NCI-H2196 (cell line): ENCODE data around the gene RNPS1.
A peak's percentile ranks its signal among the peaks of the same experiment; 100 is the strongest.

Experiments
- DNase-seq: peaks from one replicate; lab custom pipeline; 2025; ENCODE audit not compliant: unreplicated experiment; lab: John Stamatoyannopoulos, UW

The RNPS1 gene

DNA sequence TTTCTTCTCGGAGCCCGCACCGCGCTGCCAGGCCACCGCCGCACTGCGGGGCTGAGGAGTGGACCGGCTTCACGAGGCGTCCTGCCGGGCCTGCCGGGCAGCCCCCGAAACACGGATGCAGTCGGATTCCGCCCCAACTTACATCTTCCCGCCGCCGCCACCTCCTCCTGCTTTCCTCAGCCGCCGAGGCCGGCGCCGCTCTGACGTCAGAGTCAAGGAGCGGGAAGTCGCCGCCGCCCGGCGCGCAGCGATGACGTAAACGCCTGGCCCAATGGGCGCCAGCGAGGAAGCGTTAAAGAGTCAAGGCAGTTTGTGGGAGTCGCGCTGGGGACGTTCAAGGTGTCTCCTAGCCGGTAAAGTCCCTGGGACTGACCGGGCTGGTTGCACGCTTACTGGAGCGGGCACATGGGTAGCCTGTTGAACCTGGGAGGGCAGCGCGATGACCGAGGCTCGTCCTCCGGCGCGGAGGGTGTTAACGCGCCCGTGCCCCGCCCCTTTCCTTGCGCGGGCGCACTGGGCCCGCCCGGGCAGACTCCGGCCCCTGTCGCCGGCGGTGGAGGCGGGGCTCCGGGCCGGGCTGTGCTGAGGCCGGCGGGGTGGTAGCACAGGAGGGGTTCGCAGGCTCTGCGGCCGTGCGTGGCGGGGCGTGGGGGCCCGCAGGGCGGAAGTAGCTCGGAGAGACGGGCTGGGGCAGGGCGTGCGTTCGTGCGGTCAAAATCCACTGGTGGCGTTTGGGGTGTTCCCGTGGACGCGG lies at the start of gene RNPS1:
Gene RNPS1, minus strand, starts transcription at position 214 of the 754 bp plus-strand sequence. CDS start 3,483 bp downstream, outside the sequence.
- peak; percentile 98 for DNase-seq

- no peak for DNase-seq
Measured at GRCh38 chr16:2317231-2318020, 49.5 kb upstream of the RNPS1 start.

DNA sequence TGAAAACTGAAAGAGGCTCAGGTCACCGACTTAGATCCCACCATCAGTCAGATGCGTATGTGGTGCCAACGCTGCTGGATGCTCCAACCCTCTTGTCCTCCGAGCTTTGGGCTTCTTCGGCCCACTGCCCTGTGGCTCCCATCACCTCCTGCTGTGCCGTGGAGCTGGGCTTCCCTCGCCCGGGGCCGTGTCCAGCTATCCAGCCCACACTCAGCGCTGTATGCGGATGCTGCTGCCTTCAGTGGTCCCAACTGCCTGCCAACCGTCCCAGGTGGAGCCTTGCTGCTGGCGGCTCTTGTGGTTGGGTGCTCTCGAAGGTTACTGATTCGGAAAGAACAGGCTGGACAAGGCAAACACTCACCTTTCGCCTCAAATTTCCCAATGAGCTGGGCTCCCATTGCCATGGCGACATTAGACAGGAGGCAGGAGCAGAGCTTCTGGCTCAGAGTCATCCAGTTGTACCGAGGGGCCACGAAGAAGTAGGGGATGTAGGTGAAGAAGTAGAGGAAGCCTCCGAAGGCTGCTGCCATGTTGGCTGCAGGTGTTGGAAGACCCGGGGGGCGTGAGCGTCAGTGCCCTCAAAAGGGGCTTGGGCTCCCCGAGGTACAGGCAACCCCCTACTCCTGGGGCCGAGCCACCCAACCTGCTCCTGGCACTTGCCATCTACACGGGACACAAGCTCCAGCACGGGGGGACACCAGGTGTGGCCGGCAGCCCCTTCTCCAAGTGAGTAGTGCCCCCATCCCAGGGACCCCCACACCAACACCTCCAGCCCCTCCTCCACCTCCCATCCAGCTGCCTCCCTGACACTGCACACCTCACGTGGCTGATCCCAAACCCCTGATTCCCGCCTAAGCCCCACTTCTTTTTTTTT lies 40.4 kb upstream of the RNPS1 start:
- no peak for DNase-seq

GRCh38 chr16:2299915-2300192 lies 31.9 kb upstream of the RNPS1 start:
- DNase-seq = no peak

- no peak for DNase-seq
Measured at GRCh38 chr16:2299121-2299914, 31.4 kb upstream of the RNPS1 start.

DNA sequence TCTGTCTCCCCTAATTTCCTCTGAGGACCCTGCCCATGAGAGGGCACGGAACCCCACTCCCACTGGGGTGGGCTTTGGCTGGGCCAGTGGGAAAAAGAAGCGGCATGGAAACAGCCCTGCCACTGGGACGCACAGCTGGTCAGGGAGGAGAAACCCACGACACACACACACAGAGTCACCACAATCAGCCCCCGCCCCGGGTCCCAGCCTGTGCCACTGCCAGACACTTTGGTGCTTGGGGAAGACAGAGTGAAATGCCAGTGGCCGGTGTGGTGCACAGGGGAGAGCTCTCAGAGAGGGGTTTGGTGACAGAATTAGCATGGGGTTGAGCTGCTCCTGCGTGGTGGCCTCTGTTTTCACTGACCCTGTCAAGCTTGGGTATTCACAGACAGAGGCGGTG lies 30.7 kb upstream of the RNPS1 start:
- DNase-seq = no peak

DNA sequence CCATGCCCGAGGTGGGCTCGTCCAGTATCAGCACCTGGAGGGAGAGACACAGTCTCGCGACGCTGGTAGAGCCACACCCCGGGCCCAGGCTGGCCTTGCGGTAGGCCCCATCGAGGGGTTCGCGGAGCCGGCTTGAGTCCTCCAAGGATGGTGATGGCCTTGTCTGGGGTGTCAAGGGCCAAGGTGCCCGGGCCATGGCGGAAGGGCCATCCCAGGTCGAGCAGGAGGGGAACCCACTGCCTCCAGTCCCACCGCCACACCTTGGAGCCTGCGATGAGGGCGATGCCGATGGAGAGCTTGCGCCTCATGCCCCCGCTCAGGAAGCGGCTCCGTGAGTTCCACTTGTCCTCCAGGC lies 29.6 kb upstream of the RNPS1 start:
- no peak for DNase-seq

DNA sequence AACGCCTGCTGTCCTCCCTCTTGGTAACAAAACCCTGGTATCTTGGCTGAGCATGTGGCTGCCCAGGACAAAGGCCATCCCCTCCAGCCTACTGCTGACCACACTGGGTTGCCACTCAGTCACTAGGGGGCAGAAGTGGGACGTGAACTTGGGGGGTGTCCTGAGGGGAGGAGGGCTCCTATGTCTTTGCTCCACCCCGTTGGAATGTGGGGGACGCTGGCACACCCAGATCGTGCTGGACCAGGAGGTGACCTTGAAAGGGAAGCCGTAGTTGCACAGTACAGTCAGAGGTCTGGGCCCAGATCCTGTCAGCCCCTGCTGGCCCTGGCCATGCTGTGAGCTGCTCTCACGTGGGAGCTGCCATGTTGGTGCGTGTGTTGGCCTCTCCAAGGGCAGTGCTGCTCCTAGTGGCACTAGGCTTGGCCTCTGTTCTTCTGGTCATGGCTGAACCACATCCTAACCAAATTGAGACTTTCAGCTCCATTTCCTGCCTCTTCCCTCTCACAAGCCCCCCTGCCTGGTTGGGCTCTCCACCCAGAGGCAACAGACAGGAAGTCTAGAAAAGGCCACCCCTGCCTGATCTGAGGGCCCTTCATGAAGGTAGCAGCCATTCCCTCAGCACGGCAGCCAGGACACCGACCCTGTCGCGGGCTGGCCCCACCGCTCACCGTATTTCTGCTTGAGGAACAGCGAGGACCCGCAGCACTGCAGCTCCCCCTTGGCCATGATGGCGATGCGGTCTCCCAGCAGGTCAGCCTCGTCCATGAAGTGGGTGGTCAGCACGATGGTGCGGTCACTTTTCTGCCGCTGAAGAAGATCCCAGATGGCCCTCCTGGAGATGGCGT lies 29.0 kb upstream of the RNPS1 start:
- DNase-seq = peak; percentile 16

DNA sequence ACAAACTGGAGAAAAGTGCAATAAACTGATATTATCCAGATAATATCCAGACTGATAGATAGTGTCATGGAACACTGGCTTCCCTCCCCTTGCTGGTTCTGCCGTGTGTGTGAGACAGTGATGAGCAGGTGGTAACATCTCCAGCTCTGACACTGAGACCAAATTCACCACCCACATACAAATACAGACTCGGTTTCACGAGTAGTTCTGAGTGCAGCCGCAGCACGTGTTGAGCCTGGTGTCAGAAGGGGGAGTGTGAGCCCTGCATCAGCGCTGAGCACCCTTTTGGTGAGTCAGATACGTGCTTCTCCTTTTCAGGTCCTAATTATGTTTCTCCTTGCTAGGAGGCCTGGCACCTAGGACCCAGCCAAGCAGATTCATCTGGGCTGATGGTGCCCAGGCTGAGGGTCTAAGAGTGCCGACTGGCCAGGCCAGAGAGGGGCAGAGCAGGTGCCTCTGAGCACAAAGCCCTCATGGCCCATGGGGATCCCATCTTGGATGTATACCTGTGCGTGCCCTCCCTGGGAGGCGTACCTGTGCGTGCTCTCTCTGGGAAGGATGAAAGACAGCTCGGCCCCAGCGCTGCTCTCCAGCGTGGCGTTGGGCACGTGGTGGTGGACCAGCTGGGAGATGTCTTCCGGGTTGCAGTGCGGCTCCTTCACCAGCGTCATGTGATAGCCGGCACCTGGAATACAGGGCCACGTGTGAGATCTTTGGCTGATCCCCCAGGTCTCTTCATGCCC lies 27.3 kb upstream of the RNPS1 start:
- DNase-seq = no peak

DNA sequence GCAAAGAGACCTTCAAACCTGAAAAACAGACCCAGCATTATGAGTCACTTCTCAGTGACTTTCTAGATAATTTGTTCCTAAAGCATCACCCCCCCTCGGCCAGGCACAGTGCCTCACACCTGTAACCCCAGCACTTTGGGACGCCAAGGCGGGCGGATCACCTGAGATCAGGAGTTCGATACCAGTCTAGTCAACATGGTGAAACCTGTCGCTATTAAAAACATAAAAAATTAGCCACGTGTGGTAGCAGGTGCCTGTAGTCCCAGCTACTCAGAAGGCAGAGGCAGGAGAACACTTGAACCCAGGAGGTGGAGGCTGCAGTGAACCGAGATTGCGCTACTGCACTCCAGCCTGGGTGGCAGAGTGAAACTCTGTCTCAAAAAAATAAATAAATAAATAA lies 24.3 kb upstream of the RNPS1 start:
- DNase-seq = no peak

DNA sequence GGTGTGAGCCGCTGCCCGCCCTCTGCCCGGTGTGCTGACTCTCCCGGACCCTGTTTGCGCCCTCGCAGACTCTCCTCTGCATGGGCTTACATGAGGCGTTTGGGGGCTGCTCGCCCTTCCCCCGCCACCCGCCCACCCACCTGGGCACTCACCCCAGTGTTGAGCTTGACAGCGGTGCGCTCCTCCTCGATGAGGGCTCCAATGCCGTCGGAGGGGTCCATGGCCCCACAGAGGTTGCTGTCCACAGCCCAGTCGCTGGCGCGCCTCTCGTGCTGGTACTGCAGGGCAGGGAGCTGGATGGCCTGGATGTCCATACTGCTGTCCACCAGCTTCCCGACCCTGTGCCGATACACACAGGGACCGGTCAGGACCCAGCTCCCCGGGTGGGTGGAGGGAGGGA lies 21.4 kb upstream of the RNPS1 start:
- no peak for DNase-seq

DNA sequence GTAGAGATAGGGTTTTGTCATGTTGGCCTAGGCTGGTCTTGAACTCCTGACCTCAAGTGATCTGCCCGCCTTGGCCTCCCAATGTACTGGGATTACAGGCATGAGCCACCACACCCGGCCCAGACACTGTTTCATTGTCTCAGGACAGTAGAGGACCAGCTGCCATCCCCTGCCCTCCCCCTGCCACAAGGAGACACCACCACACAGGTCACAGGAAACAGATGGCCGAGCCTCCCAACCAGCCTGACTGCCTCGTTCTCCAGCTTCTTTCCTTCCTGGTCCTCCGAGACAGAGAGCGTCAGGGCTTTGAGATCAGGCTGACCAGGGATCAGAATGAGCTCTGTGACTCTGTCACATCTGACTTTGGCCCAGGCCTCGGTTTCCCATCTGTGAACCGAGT lies 20.8 kb upstream of the RNPS1 start:
- no peak for DNase-seq

GRCh38 chr16:2287916-2288547 lies 20.1 kb upstream of the RNPS1 start:
- no peak for DNase-seq

DNA sequence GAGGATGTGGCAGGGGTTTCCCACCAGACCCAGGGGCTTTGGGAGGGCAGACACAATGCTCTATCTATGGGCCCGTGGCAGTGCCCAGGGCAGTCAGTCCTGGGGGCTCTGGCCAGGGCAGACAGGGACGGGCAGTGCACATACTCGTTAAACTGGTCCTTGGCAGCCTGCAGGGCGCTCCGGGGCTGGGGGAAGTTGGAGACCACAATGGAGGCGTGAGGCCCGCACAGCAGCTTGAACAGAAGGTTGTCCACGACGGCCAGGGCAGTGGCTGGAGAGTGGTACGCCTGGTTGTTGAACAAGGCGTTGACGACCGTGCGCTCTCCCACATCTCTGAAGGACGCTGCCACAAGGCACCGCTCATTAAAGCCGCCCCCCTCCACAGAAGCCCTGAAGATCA lies 18.6 kb upstream of the RNPS1 start:
- DNase-seq = no peak

DNA sequence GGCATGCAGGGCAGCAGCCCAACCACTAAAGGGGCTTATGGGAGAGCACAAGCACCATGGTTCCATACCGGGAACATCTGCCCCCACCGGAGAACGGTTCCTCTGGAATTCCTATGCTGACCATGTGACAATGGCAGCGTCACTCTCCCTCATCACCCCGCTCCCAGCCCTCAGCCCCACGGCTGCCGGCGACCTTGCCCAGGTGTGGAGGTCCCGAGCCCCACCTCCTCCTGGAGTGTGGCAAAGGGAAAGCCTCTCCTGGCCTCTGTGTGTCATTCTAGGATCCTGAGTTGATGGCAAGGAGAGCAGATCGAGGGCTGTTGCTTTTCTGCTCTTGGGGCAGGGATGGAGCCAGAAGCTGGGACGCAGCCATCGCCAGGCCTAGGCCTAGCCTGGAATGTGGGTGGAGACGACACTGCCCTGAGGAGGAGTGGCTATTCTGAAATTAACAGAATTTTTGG lies 17.8 kb upstream of the RNPS1 start:
- no peak for DNase-seq

DNA sequence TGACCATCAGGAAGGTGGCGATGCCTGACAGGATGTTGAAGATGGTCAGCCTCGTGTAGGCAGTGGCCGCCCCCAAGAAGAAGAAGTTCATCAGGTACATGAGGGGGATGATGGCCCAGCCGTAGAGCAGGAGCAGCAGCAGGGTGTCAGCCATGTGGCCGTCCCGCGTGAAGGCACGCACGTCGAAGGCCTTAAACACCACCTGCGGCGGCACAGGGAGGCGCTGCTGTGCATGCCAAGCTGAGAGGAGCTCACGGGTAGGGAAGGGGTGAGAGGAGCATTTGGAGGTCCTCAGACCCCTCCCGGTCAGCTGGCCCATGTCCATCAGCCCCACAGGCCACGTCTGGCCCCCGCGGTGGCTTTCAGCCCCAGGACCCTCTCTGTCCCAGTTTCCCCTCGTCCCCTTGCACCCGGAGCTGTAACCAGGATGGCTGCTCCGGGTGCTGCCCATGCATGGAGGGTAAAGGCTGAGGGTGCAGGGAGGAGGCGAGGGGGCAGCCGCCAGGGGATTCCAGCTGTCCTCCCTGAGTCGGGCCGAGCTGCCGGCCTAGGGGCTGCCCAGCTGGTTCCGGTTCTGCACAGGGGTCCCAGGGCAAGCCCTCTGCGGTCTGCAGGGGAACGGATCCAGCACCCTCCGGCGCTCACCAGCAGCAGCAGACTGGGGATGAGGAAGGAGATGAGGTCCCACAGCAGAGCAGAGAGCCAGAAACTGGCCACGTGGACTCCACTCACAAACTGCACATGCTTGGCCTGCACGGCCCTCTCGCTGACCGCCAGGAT lies 17.1 kb upstream of the RNPS1 start:
- no peak for DNase-seq

GRCh38 chr16:2284001-2284770 lies 16.3 kb upstream of the RNPS1 start:
- DNase-seq = no peak
